DMS 273 (cell line): ENCODE results near the gene ACAT2.
"Not testable (repeated sequence)": the region's sequence is repeated elsewhere in the genome, so short reads cannot be mapped to it uniquely, and the experiment has no call there.

Experiments
- DNase-seq: peaks from one replicate; lab custom pipeline; 2025; ENCODE audit not compliant: unreplicated experiment; lab: John Stamatoyannopoulos, UW

The ACAT2 gene

GRCh38 chr6:159729598-159730331 is 32.1 kb upstream of the ACAT2 start:
- DNase-seq, result peak; percentile 42

DNA sequence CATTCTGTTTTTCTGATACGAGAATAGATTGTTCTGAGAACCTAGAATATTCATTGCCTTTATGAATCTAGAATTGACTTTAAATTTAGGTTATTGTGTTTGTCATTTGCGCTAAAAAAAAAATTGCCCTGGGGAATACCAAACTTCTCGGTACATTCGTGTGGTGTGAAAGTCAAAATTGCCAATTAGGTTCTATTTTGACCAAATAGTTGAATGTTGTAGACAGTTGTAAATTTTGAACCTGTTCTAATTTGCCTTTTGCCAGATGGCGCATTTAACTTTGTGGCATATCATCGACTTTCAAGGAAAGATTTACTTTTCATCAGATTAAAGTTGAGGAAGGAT is 31.5 kb upstream of the ACAT2 start:
- no peak for DNase-seq

GRCh38 chr6:159732550-159732949 is 29.3 kb upstream of the ACAT2 start:
- not testable (repeated sequence) for DNase-seq

DNA sequence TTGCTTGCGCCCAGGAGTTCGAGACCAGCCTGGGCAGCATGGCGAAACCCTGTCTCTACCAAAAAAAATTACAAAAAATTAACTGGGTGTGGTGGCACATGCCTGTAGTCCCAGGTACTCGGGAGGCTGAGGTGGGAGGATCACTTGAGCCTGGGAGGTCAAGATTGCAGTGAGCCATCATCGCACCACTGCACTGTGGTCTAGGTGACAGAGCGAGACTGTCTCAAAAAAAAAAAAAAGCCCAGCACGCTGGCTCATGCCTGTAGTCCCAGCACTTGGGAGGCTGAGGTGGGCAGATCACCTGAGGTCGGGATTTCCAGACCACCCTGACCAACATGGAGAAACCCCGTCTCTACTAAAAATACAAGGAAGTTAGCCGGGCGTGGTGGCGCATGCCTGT is 28.4 kb upstream of the ACAT2 start:
- DNase-seq, result not testable (repeated sequence)

DNA sequence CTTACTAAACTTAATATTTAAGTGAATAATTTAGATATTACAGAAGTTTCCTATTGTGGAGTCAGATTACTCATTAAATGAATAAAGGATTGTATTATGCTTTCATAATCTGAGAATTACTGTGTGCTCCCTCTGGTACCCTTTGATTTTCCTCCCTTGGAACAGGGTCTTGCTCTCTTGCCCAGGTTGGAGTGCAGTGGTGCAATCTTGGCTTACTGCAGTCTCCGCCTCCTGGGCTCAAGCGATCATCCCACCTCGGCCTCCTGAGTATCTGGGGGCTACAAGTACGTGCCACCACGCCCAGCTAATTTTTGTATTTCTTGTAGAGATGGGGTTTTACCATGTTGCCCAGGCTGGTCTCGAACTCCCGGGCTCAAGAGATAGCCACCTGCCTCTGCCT is 24.9 kb upstream of the ACAT2 start:
- no peak for DNase-seq

DNA sequence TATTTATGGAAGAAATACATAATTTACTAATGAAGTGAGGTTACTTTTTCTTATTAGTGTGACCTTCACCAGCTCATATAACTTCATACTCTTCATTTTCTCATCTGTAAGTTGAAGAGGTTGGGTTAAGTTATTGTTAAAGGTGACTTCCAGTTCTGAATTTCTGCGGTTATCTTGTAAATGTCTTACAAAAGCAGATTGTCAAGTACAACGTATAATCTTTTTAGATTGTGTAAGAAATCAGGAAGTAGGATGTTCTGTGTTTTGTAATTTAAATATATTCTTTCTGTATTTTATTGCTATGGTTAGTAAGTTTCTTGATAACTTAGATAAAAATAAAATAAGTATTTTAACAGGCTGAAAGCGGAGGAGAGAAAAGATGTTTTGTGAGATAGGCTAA is 22.5 kb upstream of the ACAT2 start:
- DNase-seq, result no peak

DNA sequence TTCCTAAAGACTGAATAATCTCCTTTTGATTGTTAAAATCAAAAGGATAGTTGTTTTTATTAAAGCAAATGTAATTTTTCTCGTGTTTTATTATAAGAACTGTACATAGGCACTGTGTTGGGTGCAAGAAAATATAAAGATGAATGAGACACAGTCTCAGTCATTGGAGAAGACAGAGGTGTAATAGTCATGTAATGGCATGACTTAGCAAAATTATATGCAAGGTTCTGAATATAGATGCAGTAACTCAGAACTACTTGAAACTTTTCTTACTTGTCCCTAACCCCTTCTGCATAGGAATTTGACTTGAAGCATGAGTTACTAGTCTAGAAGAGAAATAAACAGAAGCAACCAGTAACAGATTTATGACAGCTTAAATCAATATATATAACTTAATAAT is 19.7 kb upstream of the ACAT2 start:
- no peak for DNase-seq

DNA sequence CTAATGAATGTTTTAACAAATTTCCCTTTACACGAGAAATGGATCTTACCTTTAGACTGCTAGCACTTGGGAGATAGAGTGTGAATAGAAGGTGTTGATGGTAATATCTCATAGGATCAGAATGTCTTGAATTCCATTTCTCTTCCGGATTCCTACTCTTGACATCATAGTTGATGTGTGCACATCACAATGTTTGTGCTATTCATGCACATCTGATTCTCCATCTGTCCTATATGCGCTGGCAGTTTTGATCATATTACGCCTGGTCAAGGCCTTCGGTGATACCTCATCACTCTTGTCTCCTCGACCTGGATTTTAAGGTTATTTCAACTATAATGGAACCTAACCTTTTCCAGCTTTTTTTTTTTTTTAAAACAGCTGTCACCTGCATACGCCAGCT is 16.8 kb upstream of the ACAT2 start:
- no peak for DNase-seq

DNA sequence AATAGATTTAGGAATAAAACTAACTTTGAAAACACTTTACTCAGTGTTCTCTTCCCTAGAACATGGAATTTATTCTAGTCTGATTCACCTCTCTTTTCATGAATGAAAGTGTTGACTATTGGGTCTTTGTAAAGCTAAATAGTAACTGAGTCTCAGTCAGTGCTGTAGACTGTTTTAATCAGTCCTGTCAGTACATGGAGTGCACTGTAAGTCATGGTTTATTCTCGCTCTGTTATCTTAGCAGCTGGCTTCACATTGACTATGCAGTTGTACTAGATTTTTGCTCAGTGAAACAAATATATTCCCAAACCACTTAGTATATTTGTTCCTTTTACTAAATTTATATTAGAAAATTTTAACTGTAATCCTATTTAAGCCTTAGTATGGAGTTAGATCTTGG is 15.1 kb upstream of the ACAT2 start:
- DNase-seq, result no peak

DNA sequence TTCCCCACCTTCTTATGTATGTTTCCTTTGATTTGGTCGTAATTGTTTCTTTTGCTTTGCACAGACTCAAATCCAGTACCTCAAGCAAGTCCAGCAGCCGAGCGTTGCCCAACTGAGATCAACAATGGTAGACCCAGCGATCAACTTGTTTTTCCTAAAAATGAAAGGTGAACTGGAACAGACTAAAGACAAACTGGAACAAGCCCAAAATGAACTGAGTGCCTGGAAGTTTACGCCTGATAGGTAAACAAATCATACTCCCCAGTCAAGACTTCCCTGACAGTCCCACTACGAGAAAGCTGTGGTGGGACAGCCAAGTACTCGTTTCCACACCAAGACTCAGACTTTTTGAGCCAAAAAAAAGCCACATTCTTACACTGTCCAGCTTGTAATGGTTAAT is 13.7 kb upstream of the ACAT2 start:
- not testable (repeated sequence) for DNase-seq

GRCh38 chr6:159751448-159751847 is 10.4 kb upstream of the ACAT2 start:
- DNase-seq, result no peak

GRCh38 chr6:159753081-159753872 is 8.6 kb upstream of the ACAT2 start:
- DNase-seq, result no peak

DNA sequence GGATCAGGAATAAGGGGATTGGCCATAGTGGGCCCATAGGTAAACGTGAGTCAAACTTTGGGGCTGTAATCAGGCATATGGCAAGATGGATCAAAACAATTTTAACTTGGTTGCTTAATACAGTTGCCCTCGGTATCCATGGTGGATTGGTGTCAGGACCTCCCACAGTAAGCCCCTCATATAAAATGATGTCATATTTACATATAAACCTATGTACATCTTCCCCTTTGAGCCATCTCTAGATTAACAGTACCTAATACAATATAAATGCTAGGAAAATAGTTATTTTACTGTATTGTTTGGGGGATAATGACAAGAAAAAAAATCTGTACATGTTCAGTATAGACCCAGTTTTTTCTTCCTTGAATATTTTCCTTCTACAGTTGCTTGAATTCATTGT is 7.4 kb upstream of the ACAT2 start:
- no peak for DNase-seq

DNA sequence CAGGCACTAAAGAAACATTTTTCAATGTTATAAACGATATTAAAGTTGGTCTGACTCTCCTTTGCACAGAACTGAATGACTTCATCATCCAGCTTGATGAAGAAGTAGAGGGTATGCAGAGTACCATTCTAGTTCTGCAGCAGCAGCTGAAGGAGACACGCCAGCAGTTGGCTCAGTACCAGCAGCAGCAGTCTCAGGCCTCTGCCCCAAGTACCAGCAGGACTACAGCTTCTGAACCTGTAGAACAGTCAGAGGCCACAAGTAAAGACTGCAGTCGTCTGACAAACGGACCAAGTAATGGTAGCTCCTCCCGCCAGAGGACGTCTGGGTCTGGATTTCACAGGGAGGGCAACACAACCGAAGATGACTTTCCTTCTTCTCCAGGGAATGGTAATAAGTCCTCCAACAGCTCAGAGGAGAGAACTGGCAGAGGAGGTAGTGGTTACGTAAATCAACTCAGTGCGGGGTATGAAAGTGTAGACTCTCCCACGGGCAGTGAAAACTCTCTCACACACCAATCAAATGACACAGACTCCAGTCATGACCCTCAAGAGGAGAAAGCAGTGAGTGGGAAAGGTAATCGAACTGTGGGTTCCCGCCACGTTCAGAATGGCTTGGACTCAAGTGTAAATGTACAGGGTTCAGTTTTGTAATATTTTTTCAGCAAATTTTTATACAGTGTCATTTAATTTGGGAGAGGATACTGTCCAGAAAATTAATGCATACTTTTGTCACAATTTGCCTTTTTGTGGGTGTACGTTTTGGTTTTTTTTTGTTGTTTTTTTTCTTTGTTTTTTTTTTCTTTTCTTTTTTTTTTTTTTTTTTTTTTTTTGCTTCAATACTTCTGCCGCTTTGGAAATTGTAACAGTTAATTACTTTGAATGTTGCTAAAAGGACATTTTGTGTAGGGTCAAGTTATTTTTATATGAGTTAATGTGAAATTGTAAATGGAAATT is 6.6 kb upstream of the ACAT2 start:
- peak; percentile 30 for DNase-seq

- no peak for DNase-seq
Observed at GRCh38 chr6:159756508-159756907, 5.3 kb upstream of the ACAT2 start.

GRCh38 chr6:159758031-159759001 is 3.5 kb upstream of the ACAT2 start:
- peak; percentile 18 for DNase-seq

GRCh38 chr6:159759645-159760044 is 2.2 kb upstream of the ACAT2 start:
- peak; percentile 23 for DNase-seq

GRCh38 chr6:159760602-159761057 is 1.2 kb upstream of the ACAT2 start:
- no peak for DNase-seq

DNA sequence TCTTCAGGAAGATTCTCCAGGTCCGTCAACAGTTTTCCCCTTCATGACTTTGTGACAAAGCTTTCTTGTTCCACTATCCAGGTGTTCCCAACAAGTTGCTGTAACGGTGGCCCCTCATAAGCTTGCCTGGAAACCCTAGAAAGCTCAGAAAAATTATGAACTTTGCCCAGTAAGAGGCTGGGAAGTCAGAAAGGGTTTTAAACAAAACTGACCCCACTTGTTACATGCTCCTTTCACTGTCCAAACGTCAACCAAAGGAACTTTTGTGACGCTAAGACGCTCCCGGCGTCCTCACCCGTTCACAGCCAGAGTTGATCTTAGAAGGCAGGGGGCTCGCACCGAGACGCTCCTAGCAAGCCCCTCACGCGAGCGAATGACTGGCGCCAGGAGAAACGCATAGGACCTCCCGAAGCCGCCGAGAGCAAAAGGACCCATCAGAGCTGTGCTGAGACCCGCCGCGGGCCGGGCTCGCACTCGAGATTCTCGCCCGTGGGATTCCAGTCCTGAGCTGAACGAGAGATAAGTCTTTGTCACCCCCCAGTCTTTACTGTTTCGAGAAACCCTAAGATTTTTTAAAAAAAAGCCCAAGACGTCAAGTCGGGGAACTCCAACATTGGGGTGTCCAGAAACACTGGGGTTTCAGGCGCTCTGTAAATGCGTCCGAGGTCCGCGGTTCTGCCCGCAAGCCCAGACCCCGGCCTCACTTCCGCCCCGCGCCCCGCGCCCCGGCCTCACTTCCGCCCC is 544 bp upstream of the ACAT2 start:
- DNase-seq, result peak; percentile 63
